Stomach smooth muscle (tissue), 2 donors: ENCODE results near the gene POMGNT2.

Source experiments
- H3K27ac ChIP-seq: one replicate; pipeline ENCODE4 v1.7.0; 2013; ENCODE audit warnings: mild to moderate bottlenecking, low read length, inconsistent platforms
- H3K27me3 ChIP-seq, 2 donors: one replicate each; pipeline ENCODE4 v1.7.0; 2013; ENCODE audit warnings: low read length in 2 of 2; ENCODE audit not compliant: insufficient read depth in 2 of 2, control insufficient read depth in 1 of 2
- H3K36me3 ChIP-seq, 2 donors: one replicate each; pipeline ENCODE4 v1.7.0; 2013; ENCODE audit warnings: low read length in 2 of 2; ENCODE audit not compliant: control insufficient read depth in 2 of 2, insufficient read depth in 2 of 2
- H3K4me1 ChIP-seq: one replicate; pipeline ENCODE4 v1.7.0; 2013; ENCODE audit warnings: low read length; ENCODE audit not compliant: control insufficient read depth, insufficient read depth
- H3K4me3 ChIP-seq, 2 donors: one replicate each; pipeline ENCODE4 v1.7.0; 2013; ENCODE audit warnings: low read length in 2 of 2
- H3K9ac ChIP-seq, 2 donors: one replicate each; pipeline ENCODE4 v1.7.0; 2013; ENCODE audit warnings: low read length in 2 of 2, mild to moderate bottlenecking in 1 of 2
- H3K9me3 ChIP-seq, 2 donors: one replicate each; pipeline ENCODE4 v1.7.0; 2013; ENCODE audit warnings: low read length in 2 of 2; ENCODE audit not compliant: control insufficient read depth in 2 of 2
- donor health status: healthy.
- donor health status: Pancreatic carcinoma.

POMGNT2 gene

DNA sequence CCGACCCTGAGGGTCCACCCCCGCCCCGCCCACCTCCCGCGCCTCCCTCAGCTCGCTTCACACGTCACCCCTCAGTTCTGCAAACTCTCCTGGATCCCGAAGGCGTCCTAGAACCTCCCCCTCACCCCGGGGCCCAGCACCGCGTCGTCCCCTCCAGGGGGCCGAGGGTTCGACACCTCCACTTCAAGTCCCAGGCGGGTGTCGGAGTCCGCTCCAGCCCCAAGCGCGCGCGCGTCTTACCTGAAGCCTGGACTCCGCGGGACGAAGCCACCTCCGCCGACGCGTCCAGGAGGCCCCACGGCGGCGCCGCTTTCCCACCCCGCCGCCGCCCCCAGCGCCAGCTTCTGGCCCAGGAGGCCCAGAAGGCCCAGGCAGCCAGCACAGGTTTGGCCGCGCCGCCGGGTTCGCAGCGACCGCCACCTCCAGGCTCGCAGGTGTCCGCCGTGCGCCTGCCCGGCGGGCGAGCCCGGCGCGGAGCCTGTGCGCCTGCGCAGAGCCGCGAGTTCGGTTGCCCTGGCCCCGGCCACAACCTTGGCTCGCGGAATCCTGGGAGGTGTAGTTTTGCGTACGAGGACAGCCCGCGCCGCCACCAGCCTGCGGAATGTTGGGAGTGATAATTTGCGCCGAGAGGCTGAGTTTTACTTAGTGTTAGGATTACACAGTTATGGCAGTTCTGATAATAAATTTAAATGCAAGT lies at the start of gene POMGNT2:
POMGNT2 (minus strand) TSS at position 484 of the 697 bp plus-strand sequence. CDS start 24,648 bp downstream, outside the sequence.
- Histone ChIP-seq H3K27me3 (no peaks in the 10 kb centered on the region), H3K4me3 (peak within 1 kb of the TSS; percentile 68 to 83), H3K9ac (peak within 1 kb of the TSS; percentile 59 to 62), H3K27ac (no peak within 1 kb of the TSS), H3K36me3 (no peaks in the 10 kb centered on the region), H3K9me3 (no peaks in the 10 kb centered on the region), H3K4me1 (peaks cover 21% of the 10 kb centered on the region)

GRCh38 chr3:43154980-43155379 lies 49.1 kb upstream of the POMGNT2 start:
- H3K4me3 ChIP-seq = no peak overlapping the region
- H3K4me1 ChIP-seq = peaks cover 19% of the 10 kb centered on the region
- no peak overlapping the region for H3K27ac ChIP-seq
- no peaks in the 10 kb centered on the region for H3K36me3 ChIP-seq
- peaks cover 0 to 2% of the 10 kb centered on the region in 2 donors for H3K27me3 ChIP-seq
- H3K9me3 ChIP-seq = no peaks in the 10 kb centered on the region
- H3K9ac ChIP-seq = no peak overlapping the region

GRCh38 chr3:43153216-43154083 lies 47.6 kb upstream of the POMGNT2 start:
- H3K9ac ChIP-seq = peak overlapping the region; percentile 22 to 36

DNA sequence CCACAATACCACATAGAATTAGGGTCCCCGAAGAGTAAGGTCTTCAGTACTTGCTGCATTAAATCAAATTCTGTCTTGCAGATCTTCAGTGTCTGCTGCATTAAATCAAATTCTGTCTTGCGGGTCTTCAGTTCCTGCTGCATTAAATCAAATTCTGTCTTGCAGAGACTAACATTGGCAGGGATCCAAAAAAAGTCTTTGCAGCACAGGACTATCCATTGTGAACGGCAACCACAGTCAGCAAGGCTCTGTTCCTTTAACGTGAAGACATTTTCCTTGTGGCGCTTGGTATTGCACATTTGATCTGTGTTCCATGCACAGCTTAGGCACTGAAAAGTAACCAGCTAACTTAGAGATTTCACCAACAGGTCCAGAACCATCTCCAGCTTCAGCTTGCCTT lies 46.8 kb upstream of the POMGNT2 start:
- no peaks in the 10 kb centered on the region for H3K36me3 ChIP-seq
- H3K4me3 ChIP-seq = peak overlapping the region in 1 of 2 donors; percentile 29
- H3K27me3 ChIP-seq = no peaks in the 10 kb centered on the region
- H3K4me1 ChIP-seq = peaks cover 19% of the 10 kb centered on the region
- H3K9ac ChIP-seq = no peak overlapping the region
- no peaks in the 10 kb centered on the region for H3K9me3 ChIP-seq
- peak overlapping the region; percentile 71 for H3K27ac ChIP-seq

More at GRCh38 chr3:43153216-43154083, 47.6 kb upstream of the POMGNT2 start:
- no peaks in the 10 kb centered on the region for H3K36me3 ChIP-seq
- peak overlapping the region; percentile 71 for H3K27ac ChIP-seq
- H3K27me3 ChIP-seq = peaks cover 0 to under 1% of the 10 kb centered on the region in 2 donors
- peak overlapping the region in 1 of 2 donors; percentile 12 for H3K4me3 ChIP-seq
- peaks cover 19% of the 10 kb centered on the region for H3K4me1 ChIP-seq
- H3K9me3 ChIP-seq = no peaks in the 10 kb centered on the region

DNA sequence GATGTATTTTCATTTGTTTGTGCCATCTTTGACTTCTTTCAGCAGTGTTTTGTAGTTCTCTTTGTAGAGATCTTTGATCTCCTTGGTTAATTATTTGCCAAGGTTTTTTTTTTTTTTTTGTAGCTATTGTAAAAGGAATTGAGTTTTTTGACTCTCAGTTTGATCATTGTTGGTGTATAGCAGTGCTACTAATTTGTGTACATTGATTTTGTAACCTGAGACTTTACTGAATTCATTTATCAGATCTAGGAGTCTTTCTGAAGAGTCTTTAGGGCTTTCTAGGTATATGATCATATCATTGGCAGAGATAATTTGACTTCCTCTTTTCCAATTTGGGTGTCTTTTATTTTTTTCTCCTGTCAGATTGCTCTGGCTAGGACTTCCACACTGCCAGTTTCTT lies 42.2 kb upstream of the POMGNT2 start:
- no peak overlapping the region for H3K27ac ChIP-seq
- H3K4me1 ChIP-seq = peaks cover 5% of the 10 kb centered on the region
- no peak overlapping the region for H3K9ac ChIP-seq
- H3K36me3 ChIP-seq = no peaks in the 10 kb centered on the region
- no peaks in the 10 kb centered on the region for H3K27me3 ChIP-seq
- no peak overlapping the region for H3K4me3 ChIP-seq
- no peaks in the 10 kb centered on the region for H3K9me3 ChIP-seq

- H3K27ac ChIP-seq = no peak overlapping the region
- H3K4me1 ChIP-seq = no peaks in the 10 kb centered on the region
- H3K9me3 ChIP-seq = no peaks in the 10 kb centered on the region
- no peaks in the 10 kb centered on the region for H3K36me3 ChIP-seq
- no peak overlapping the region for H3K9ac ChIP-seq
- no peaks in the 10 kb centered on the region for H3K27me3 ChIP-seq
- H3K4me3 ChIP-seq = no peak overlapping the region
Observed at GRCh38 chr3:43146599-43146998, 40.7 kb upstream of the POMGNT2 start.

DNA sequence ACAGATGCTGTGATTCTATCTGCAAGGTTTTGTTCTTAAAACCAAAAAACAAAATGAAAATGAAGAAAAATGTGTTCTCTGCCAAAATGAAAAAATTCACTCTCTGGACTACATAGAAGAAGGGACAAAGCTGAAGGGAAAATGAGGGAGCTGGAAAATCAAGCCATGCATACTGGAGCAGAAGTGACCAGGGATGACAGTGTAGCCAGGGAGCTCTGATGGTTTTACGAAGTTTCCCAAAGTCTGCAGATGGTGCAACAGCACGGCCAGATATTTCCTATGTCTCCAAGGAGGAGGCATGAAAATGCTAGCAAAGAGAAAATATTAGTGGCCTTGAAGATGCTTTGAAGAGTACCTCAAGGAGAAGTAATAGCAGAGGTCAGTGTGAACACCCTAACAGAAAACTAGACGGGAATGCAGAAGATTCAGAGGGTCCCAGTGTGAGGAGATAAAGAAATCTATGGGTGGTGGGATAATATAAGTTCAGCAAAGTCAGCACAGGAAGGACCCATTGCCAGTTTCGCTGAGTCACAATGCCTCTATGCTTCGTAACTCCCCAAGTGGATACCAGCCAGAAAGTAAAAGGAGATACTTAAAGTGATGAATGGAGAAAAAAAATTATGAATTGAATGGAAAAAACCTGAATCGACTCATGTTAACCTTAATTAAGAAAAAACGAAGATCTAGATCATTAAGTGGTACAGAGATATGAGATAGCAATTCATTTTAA lies 39.0 kb upstream of the POMGNT2 start:
- Histone ChIP-seq H3K9me3 (no peaks in the 10 kb centered on the region), H3K27me3 (no peaks in the 10 kb centered on the region), H3K36me3 (no peaks in the 10 kb centered on the region), H3K27ac (no peak overlapping the region), H3K4me1 (no peaks in the 10 kb centered on the region), H3K9ac (no peak overlapping the region), H3K4me3 (no peak overlapping the region)

GRCh38 chr3:43142472-43142871 lies 36.6 kb upstream of the POMGNT2 start:
- Histone ChIP-seq H3K9ac (no peak overlapping the region), H3K27ac (no peak overlapping the region), H3K4me3 (no peak overlapping the region), H3K4me1 (no peaks in the 10 kb centered on the region), H3K27me3 (no peaks in the 10 kb centered on the region), H3K36me3 (no peaks in the 10 kb centered on the region), H3K9me3 (no peaks in the 10 kb centered on the region)

DNA sequence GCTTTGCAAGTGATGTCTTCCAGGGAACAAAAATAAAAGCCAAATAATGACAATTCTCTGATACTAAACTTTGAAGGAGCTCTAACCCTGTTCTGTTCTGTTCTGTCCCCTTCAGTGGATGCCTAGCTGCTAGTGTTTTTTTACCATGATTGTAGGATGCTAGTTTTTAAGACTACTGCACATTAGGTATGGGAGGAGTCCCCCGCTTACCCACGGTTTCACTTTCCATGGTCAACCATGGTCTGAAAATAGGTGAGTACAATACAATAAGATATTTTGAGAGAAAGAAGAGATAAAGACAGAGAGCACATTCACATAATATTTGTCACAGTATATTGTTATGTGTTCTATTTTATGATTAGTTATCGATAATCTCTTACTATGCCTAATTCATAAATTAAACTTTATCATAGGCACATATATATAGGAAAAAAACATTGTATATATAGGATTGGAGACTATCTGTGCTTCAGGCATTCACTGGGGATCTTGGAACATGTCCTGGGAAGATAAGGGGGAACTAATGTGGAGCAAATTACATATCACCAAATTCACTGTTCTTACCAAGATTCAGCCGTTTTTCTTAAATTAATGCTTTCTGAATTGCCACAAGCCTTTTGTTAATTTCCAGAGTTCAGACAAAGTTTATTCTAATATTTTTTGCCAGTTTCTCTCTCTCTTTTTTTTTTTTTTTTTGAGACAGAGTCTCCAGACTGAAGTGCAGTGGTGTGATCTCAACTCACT lies 32.8 kb upstream of the POMGNT2 start:
- no peak overlapping the region for H3K27ac ChIP-seq
- no peak overlapping the region for H3K9ac ChIP-seq
- H3K36me3 ChIP-seq = no peaks in the 10 kb centered on the region
- no peaks in the 10 kb centered on the region for H3K4me1 ChIP-seq
- H3K27me3 ChIP-seq = no peaks in the 10 kb centered on the region
- no peak overlapping the region for H3K4me3 ChIP-seq
- no peaks in the 10 kb centered on the region for H3K9me3 ChIP-seq
